Measurements from ENCODE around the gene GSG1L.

Gene GSG1L

DNA sequence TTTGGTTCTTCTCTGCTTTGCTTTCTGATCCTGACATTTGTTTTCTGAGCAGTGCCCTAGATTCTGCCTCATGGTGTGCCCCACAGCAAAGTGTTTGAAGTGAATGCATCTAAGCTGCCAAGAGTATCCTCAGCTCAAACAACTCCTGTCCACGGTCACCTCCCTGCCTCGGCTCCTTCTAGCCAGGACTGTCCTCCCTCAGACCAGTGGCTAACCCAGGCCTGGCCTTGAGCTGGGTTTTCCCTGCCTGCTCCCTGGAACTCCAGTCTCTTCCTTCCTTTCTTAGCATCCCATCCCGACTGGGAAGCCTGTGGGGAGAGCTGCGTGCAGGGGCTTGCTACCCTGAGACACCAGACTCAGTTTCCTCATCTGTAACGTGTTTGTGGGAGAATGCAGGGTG, 256.5 kb downstream of the GSG1L start:
- no peak for FAIRE-seq

GRCh38 chr16:27806388-27806787, 257.1 kb downstream of the GSG1L start:
- FAIRE-seq: no peak

- no peak for FAIRE-seq
These were observed 257.6 kb downstream of the GSG1L start for GRCh38 chr16:27805828-27806351.

GRCh38 chr16:27803775-27804549, 259.6 kb downstream of the GSG1L start:
- FAIRE-seq: no peak

- no peak for FAIRE-seq
These were observed 260.7 kb downstream of the GSG1L start for GRCh38 chr16:27802664-27803439.

- FAIRE-seq: no peak
These were observed 262.1 kb downstream of the GSG1L start for GRCh38 chr16:27801289-27801945.

GRCh38 chr16:27800817-27801216, 262.7 kb downstream of the GSG1L start:
- no peak for FAIRE-seq

DNA sequence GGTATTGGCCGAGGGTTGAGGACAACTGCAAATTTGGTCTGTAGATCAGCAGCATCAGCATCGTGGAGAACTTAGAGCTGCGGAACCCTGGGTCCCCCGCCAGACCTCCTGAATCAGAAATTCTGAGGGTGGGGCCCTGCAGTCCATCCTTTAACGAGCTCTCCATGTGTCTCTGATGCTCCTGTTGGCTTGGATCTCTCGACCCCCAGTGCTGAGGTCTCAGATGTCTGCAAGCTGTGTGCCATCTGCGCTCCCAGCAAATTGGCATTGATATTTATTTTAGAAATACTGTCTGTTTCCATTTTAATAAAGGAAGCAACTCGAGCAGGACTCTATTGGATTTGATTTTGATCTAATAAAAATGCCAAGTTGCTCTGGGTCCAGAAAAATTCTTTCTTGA, 263.6 kb downstream of the GSG1L start:
- no peak for FAIRE-seq

- no peak for FAIRE-seq
These were observed 265.3 kb downstream of the GSG1L start for GRCh38 chr16:27798241-27798640.

DNA sequence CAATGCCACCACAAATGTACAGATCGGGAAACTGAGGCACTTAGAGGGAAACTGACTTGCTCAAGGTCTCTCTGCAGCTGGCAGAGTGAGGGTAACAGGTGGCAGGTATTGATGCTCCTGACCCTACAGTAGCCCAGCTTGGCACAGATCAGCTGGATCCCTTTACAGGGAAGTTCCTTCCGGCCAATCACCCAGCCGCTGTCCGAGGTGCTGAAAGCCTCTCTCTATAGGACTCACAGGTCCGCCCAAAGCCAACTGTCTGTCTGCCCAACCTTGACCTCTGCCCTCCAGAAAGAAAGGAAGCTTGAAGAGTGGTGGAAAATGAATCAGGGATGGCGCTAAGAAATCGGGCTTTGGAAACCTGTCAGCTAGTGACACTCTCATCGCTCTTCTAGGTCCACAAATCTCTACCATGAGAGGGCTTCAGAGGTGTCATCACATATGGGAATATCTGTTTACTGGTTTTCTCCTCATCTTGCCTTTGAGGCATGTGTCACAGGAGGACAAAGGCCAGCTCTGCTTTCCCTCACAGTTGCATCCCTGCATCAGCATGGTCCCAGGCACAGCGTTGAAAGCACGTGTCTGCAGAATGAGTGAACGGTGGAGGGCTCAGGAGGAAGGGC, 267.4 kb downstream of the GSG1L start:
- FAIRE-seq: no peak

- FAIRE-seq: no peak
These were observed 270.3 kb downstream of the GSG1L start for GRCh38 chr16:27793249-27793622.

DNA sequence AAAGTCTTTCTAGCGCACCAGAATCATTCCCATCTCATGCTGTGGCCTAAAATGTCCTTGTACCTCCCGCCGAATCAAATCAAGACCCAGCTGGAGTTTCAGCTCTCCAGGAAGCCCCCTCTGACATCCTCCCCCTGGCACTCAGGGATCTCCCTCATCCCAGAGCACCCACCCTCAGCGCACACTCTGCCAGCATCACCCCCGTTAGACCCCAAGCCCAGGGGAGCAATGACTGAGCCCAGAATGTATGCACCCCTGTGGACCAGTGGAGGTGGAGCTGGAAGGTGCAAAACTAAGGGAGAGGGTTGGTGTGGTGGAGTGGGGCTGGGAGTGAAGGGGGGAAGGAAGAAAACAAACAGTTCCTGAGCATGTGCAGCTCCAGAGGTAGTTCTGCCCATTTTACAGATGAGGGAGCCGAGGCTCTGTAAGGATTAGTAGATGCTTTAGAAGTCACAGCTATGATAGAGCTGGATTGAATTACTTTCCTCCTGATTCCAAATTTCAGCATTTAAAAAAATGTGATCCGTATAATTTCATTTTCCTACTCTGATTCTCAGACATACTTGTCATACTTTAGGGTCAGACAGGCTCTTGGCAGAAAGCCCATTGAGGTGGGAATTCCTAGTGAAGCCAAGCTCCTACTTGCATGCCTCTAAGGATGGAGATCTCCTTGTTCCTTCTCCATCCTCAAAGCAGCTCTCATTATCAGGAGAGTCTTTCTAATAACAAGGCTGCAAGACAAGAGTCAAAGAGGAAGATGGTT, 270.8 kb downstream of the GSG1L start:
- FAIRE-seq: no peak

GRCh38 chr16:27791404-27791719, 272.2 kb downstream of the GSG1L start:
- FAIRE-seq: no peak

GRCh38 chr16:27790546-27791403, 272.7 kb downstream of the GSG1L start:
- FAIRE-seq: no peak

DNA sequence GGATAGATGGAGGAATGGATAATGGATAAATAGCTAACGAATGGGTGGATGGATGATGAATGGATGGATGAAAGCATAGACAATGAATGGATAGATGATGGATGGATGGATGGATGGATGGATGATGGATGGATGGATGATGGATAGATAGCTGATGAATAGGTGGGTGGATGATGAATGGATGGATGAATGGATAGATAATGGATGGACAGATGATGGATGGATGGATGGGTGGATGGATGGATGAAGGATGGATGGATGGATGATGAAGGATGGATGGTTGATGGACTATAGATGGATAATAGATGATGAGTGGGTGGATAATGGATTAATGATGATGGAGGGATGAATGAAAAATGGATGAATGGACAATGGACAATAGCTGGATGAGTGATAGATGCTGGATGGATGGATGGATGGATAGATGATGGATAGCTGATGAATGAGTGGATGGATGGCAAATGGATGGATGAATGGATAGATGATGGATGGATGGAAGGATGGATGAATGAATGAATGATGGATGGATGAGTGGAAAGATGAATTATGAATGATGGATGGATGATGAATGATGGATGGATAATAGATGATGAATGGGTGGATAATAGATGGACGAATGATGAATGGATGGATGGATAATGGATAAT, 273.8 kb downstream of the GSG1L start:
- no peak for FAIRE-seq

DNA sequence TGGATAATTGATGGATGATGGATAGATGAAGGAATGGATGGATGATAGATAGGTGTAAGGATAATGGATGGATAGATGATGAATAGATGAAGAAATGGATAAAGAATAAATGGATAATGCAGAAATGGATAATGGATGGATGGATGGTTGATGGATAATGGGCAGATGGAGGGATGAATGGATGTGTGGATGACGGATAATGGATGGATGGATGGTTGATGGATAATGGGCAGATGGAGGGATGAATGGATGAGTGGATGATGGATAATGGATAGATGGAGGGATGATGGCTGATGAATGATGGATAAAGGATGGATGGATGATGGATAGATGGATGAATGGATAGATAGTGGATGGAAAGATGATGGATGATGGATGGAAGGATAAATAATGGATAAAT, 274.4 kb downstream of the GSG1L start:
- no peak for FAIRE-seq

DNA sequence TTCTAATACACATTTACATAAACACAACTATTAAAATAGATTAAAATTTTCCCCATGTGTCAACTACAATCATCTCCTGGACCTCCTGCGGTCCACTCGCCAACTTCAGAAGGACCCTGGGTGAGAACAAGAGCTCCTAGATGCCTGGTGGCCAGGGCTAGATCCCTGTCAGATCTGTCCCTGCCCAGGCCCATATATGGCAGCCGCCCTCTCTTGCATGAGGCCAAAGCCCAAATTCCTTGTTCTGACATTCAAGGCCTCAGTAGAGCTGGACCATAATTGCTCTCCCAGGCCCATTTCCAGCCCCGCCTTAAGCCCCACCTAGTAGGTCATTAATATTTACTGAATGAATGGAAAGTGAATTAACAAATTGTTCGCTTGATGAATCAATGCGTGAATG, 275.8 kb downstream of the GSG1L start:
- no peak for FAIRE-seq

- FAIRE-seq: no peak
These were observed 276.4 kb downstream of the GSG1L start for GRCh38 chr16:27786923-27787625.

- FAIRE-seq: no peak
These were observed 277.1 kb downstream of the GSG1L start for GRCh38 chr16:27786221-27786922.

GRCh38 chr16:27785307-27785678, 278.2 kb downstream of the GSG1L start:
- no peak for FAIRE-seq
